ENCODE measurements around the gene IL18BP. TPM values are rescaled to one million over a fixed set of nuclear protein-coding genes. Genes with fewer than 3 reads are reported as not detected.

Gene IL18BP
- total RNA-seq, 2 experiments from 2014 or later, result 4.2 to 12.4 TPM

DNA sequence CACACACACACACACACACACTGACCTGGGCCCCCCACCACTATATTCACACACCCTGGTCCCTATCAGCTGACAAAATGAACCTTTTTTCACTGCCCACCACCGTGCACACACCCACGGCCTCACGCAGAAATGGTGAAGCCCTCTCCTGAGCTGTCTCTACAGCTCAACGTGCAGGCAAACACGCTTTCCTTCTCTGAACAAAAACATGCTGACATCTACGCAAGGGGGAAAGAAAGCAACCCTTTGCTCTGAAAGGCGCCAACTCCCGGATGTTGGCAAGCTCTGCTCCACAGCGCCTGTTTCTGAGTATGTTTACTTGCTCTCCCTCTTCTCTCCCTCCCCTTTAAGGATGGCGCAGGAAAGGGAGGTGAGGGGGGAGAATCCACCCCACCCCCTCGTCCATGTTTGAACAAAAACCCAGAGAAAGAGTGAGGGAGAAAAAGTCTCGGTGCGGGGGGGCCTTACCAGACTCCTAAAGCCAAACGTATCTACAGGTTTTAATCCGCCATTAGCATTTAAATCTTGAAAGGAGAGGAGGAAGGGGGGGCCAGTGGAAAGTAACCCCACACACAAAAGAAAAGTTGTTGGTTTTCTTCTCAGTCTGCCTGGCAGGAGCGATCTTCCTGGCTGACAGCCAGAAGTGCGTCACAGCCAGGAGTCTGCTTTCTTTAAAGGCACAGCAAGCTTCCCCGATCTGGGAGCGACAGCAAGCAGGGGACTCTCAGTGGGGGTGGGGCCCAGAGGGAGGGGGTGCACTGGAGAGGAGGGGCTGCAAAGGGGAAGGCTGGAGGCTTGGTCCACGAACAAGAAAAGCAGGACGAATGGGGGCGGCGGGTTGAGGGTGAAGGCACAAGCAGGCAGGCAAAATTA lies 42.0 kb downstream of the IL18BP start:
- peak overlapping the region; percentile 52 for H3K27ac ChIP-seq (ENCODE audit: low read depth, low read length, poor library complexity, severe bottlenecking)
- ChIA-PET CTCF (ENCODE audit: unreplicated experiment) (interaction anchor here (1.1 to 1.8 kb wide), 2 partner anchors 9 to 11 kb away, joined by 4 read pairs; no protein-coding TSS in a partner anchor), POLR2A (interaction anchor here (0.7 to 1.9 kb wide), 7 partner anchors 8 to 374 kb away, joined by 3 to 8 read pairs (median 5); no protein-coding TSS in a partner anchor)
- BruUV-seq (replicated peaks), result no TSS peak
- H4K20me1 ChIP-seq (ENCODE audit: insufficient read depth, low read length), result peaks cover 34% of the 10 kb centered on the region
- TF ChIP-seq EZH2phosphoT487 (IDR thresholded peaks at IDR 0.05; ENCODE audit: borderline replicate concordance, low read depth, low read length), result no peak
- TF ChIP-seq, protein P1, sequence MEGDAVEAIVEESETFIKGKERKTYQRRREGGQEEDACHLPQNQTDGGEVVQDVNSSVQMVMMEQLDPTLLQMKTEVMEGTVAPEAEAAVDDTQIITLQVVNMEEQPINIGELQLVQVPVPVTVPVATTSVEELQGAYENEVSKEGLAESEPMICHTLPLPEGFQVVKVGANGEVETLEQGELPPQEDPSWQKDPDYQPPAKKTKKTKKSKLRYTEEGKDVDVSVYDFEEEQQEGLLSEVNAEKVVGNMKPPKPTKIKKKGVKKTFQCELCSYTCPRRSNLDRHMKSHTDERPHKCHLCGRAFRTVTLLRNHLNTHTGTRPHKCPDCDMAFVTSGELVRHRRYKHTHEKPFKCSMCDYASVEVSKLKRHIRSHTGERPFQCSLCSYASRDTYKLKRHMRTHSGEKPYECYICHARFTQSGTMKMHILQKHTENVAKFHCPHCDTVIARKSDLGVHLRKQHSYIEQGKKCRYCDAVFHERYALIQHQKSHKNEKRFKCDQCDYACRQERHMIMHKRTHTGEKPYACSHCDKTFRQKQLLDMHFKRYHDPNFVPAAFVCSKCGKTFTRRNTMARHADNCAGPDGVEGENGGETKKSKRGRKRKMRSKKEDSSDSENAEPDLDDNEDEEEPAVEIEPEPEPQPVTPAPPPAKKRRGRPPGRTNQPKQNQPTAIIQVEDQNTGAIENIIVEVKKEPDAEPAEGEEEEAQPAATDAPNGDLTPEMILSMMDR (conservative IDR thresholded peaks at IDR 0.05; ENCODE audit: low read length), result 0 out of 2 replicates have a peak, but pooled peaks have one; percentile 22
- peak overlapping the region; percentile 66 for H3K4me3 ChIP-seq (ENCODE audit: low read depth, low read length, poor library complexity, severe bottlenecking)
- H3K36me3 ChIP-seq (ENCODE audit: insufficient read depth, low read length), result peaks cover 9% of the 10 kb centered on the region
- H3K9me2 ChIP-seq (ENCODE audit: insufficient read depth, low read length), result no peaks in the 10 kb centered on the region
- peak overlapping the region; percentile 90 for H3K4me2 ChIP-seq (ENCODE audit: low read length)
- H3K4me1 ChIP-seq (ENCODE audit: insufficient read depth, low read length, poor library complexity, severe bottlenecking), result peaks cover 72% of the 10 kb centered on the region
- no peak overlapping the region for H2AFZ ChIP-seq (ENCODE audit: low read length)
- peaks cover 52% of the 10 kb centered on the region; the same call in 1 of the 2 replicates for H3K79me2 ChIP-seq (ENCODE audit: insufficient read depth, low read depth, low read length)
- no peaks in the 10 kb centered on the region for H3K9me3 ChIP-seq (ENCODE audit: low read length)
- peak; percentile 72 for DNase-seq (ENCODE audit: low spot score)
- intact Hi-C loops (cut with micrococcal nuclease; ENCODE audit: unreplicated experiment), result no loop called here

DNA sequence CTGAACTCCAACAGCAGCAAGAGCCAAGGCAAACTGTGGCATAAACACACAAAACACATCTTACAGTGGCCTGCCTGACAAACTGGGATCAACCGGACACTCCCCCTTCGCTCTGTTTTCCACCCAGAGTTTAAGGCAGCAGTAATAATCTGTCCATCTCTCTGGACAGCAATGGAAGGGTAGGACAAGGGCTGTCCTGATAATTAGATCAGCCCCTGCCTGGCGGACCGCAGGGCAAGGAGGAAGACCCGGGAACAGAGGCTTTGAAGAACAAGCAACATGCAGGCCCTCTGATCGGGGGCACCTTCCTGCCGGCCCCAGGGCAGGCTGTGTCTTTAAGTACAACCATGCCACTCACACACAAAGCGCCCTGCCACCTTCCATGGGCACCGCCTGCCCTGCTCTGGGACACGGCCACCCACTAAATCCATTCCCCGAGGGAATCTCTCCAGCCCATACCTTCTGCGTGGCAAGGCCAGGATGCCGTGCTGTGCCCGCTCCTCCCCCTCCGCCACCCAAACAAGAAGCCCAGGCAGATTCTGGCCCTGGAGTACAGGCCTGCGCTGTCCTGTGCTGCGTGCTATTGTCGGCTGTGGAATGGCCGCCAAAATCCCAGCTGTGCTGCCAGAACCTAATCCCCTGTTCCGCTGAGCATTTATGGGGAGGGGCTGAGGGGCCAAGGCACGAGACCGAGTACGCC lies 42.8 kb downstream of the IL18BP start:
- Histone ChIP-seq H3K27ac (ENCODE audit: low read depth, low read length, poor library complexity, severe bottlenecking) (peak overlapping the region; percentile 52), H3K36me3 (ENCODE audit: insufficient read depth, low read length) (peaks cover under 1% of the 10 kb centered on the region; the same call in 1 of the 2 replicates), H3K4me2 (ENCODE audit: low read length) (peak overlapping the region; percentile 90), H3K4me3 (ENCODE audit: low read depth, low read length, poor library complexity, severe bottlenecking) (peak overlapping the region; percentile 66), H3K9me3 (ENCODE audit: low read length) (no peaks in the 10 kb centered on the region), H4K20me1 (ENCODE audit: insufficient read depth, low read length) (peaks cover 33% of the 10 kb centered on the region), H3K79me2 (ENCODE audit: insufficient read depth, low read depth, low read length) (peaks cover 46% of the 10 kb centered on the region; the same call in 1 of the 2 replicates), H3K4me1 (ENCODE audit: insufficient read depth, low read length, poor library complexity, severe bottlenecking) (peaks cover 66% of the 10 kb centered on the region), H3K9me2 (ENCODE audit: insufficient read depth, low read length) (no peaks in the 10 kb centered on the region), H2AFZ (ENCODE audit: low read length) (no peak overlapping the region)
- intact Hi-C loops (cut with micrococcal nuclease; ENCODE audit: unreplicated experiment), result no loop called here
- ChIA-PET CTCF (ENCODE audit: unreplicated experiment) (no interaction called here), POLR2A (interaction anchor here (2.3 kb wide), 1 partner anchor 38 kb away, joined by 9 read pairs; the partner anchor contains the start of gene NUMA1)
- no TSS peak for BruUV-seq (replicated peaks)
- TF ChIP-seq, protein P1 (conservative IDR thresholded peaks at IDR 0.05; ENCODE audit: low read length), result no peak
- no peak for TF ChIP-seq EZH2phosphoT487 (IDR thresholded peaks at IDR 0.05; ENCODE audit: borderline replicate concordance, low read depth, low read length)
- peak; percentile 27 for DNase-seq (ENCODE audit: low spot score)

Data from OCI-LY7 (cell line).